ENCODE data around the gene C11orf68.

DNA sequence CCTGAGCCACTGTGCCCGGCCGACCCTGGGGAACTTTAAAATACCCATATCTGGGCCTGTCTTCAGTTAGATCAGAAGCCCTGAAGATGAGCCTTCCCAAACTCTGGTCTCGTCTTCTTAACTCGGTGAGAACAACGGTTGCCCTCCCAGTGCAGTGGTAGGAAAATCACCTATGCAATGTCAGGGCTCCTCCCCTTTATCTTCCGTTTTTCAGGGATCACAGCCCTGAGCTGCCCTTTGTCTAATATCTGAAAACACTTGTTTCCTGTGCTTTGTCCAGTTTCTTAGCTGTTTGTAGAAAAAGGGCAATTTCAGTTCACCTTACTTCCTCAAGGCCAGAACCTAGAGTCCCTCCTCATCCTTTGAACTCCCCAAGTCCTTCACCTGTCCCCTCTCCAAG, 9.8 kb upstream of the C11orf68 start:
- TF ChIP-seq EP300 (IDR thresholded peaks at IDR 0.05), result no peak
- TF ChIP-seq, protein P1, sequence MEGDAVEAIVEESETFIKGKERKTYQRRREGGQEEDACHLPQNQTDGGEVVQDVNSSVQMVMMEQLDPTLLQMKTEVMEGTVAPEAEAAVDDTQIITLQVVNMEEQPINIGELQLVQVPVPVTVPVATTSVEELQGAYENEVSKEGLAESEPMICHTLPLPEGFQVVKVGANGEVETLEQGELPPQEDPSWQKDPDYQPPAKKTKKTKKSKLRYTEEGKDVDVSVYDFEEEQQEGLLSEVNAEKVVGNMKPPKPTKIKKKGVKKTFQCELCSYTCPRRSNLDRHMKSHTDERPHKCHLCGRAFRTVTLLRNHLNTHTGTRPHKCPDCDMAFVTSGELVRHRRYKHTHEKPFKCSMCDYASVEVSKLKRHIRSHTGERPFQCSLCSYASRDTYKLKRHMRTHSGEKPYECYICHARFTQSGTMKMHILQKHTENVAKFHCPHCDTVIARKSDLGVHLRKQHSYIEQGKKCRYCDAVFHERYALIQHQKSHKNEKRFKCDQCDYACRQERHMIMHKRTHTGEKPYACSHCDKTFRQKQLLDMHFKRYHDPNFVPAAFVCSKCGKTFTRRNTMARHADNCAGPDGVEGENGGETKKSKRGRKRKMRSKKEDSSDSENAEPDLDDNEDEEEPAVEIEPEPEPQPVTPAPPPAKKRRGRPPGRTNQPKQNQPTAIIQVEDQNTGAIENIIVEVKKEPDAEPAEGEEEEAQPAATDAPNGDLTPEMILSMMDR (IDR thresholded peaks at IDR 0.05), result no peak
- TF ChIP-seq POLR2A (IDR thresholded peaks at IDR 0.05), result no peak
- no peak for TF ChIP-seq POLR2AphosphoS5 (IDR thresholded peaks at IDR 0.05)

Data from stomach (tissue), 4 donors.